ENCODE measurements around the gene S100A2. TPM values are rescaled to one million over a fixed set of nuclear protein-coding genes. Genes with fewer than 3 reads are reported as not detected.
A peak's percentile ranks its signal among the peaks of the same experiment; 100 is the strongest.

The S100A2 gene
- total RNA-seq, 4 donors from 2014 or later = 14.7 TPM; not detected in 3

DNA sequence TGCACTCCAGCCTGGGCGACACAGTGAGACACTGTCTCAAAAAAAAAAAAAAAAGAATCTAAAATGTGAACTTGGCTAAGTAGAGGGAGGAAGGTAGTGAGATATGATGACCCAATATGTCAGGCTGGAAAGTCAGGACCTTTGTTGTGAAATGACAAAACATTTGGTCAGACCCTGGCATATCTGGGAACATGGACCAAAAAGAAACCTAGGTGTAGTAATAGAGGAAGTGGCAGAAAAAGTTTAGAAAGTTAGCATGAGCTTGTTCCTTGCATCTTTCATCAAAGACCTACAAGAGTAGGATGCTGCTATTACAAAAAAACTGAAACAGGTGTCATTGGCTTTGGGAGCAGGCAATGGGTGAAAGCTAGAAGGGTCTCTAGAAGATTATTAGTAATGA lies 9.3 kb downstream of the S100A2 start:
- in situ Hi-C loops (cut with MboI; ENCODE audit: low sequenced_read_pairs in 4 of 4) = no loop called here
- H3K27ac ChIP-seq = no peak overlapping the region
- DNase-seq (no peak), ATAC-seq (no peak)
- H3K9me3 ChIP-seq = no peaks in the 10 kb centered on the region
- no peaks in the 10 kb centered on the region for H3K27me3 ChIP-seq
- no peak overlapping the region for H3K4me3 ChIP-seq
- no peaks in the 10 kb centered on the region for H3K36me3 ChIP-seq
- TF ChIP-seq, protein P1, sequence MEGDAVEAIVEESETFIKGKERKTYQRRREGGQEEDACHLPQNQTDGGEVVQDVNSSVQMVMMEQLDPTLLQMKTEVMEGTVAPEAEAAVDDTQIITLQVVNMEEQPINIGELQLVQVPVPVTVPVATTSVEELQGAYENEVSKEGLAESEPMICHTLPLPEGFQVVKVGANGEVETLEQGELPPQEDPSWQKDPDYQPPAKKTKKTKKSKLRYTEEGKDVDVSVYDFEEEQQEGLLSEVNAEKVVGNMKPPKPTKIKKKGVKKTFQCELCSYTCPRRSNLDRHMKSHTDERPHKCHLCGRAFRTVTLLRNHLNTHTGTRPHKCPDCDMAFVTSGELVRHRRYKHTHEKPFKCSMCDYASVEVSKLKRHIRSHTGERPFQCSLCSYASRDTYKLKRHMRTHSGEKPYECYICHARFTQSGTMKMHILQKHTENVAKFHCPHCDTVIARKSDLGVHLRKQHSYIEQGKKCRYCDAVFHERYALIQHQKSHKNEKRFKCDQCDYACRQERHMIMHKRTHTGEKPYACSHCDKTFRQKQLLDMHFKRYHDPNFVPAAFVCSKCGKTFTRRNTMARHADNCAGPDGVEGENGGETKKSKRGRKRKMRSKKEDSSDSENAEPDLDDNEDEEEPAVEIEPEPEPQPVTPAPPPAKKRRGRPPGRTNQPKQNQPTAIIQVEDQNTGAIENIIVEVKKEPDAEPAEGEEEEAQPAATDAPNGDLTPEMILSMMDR (IDR thresholded peaks at IDR 0.05 in 4 of 5, conservative IDR thresholded peaks at IDR 0.05 in 1 of 5) = no peak
- no peak for TF ChIP-seq POLR2A (IDR thresholded peaks at IDR 0.05)
- intact Hi-C loops (cut with DNase I; ENCODE audit: low total_unique reads) = no loop called here
- peaks cover 0 to 8% of the 10 kb centered on the region in 2 donors for H3K4me1 ChIP-seq

DNA sequence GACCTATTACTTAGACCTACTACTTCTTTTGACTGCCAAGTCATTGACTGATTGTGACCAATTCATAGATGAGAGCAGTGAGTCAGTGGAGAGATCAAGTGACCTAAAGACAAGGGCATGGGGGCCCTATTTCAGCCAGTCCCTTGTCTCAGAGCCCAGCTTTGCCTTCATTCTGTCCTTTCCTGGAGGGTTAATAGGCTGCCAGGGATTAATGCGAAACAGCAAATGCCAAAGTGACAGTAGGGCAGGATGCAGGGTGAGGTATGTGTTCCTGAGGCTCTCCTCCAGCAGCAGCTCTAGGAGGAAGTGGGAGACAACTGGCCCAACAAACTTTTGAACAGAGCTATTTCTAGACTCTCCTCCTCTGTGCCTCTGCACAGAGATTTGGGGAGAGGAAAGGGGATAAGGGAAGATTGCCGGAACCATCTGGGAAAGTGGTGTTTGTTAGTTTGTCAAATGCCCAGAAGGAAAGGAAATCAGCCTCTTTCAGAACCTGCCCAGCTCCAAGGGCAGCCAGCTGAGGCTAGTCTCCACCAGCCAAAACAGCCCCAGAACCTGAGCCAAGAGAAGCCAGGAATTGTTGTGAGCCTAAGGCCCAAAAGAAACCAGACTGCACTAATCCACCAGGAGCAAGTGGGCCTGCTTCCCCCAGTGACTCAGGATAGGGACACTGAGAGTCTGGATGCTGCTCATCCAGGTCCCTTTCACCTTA lies 11.7 kb downstream of the S100A2 start:
- TF ChIP-seq, protein P1 (IDR thresholded peaks at IDR 0.05 in 4 of 5, conservative IDR thresholded peaks at IDR 0.05 in 1 of 5) = no peak
- TF ChIP-seq POLR2A (IDR thresholded peaks at IDR 0.05) = no peak
- in situ Hi-C loops (cut with MboI; ENCODE audit: low sequenced_read_pairs in 4 of 4) (no loop called here), intact Hi-C loops (cut with DNase I; ENCODE audit: low total_unique reads) (no loop called here)
- no peak for ATAC-seq
- no peaks in the 10 kb centered on the region for H3K27me3 ChIP-seq
- no peak overlapping the region for H3K4me3 ChIP-seq
- H3K4me1 ChIP-seq = peaks cover 7 to 19% of the 10 kb centered on the region in 2 donors
- no peak for DNase-seq
- H3K9me3 ChIP-seq = no peaks in the 10 kb centered on the region
- peak overlapping the region in 3 of 4 donors; percentile 21 to 52 (median 22) for H3K27ac ChIP-seq
- H3K36me3 ChIP-seq = no peaks in the 10 kb centered on the region

GRCh38 chr1:153553096-153553495 lies 12.5 kb downstream of the S100A2 start:
- no peak overlapping the region for H3K27ac ChIP-seq
- no peak for ATAC-seq

DNA sequence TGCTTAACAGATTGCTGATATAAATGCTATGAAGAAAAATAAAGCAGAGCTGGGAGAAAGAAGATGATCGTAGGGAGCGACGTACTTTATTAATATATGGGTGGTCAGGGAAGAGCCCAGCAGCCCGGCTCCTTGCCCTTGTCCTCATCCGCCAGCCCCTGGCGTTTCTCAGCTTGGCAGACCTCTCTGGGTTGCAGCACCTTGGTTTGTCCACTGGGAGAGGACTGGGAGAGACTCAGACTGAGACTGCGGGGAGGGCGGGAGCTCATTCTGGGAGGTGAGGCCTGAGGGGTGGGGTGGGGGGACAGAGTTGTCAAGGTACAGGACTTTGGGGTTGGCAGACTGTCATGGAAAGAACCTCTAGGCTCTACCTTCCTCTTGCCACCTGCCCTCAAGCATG lies 13.3 kb downstream of the S100A2 start:
- intact Hi-C loops (cut with DNase I; ENCODE audit: low total_unique reads) = no loop called here
- Histone ChIP-seq H3K27ac (no peak overlapping the region), H3K36me3 (no peaks in the 10 kb centered on the region), H3K27me3 (no peaks in the 10 kb centered on the region), H3K4me3 (no peak overlapping the region), H3K9me3 (no peaks in the 10 kb centered on the region), H3K4me1 (peaks cover 11 to 33% of the 10 kb centered on the region in 2 donors)
- in situ Hi-C loops (cut with MboI; ENCODE audit: low sequenced_read_pairs in 4 of 4) = no loop called here
- TF ChIP-seq, protein P1 (IDR thresholded peaks at IDR 0.05 in 4 of 5, conservative IDR thresholded peaks at IDR 0.05 in 1 of 5) = no peak
- TF ChIP-seq POLR2A (IDR thresholded peaks at IDR 0.05) = no peak
- DNase-seq = no peak
- no peak for ATAC-seq

More at GRCh38 chr1:153553096-153553495, 12.5 kb downstream of the S100A2 start:
- intact Hi-C loops (cut with DNase I; ENCODE audit: low total_unique reads) = no loop called here
- Histone ChIP-seq H3K27me3 (no peaks in the 10 kb centered on the region), H3K4me1 (peaks cover 11 to 27% of the 10 kb centered on the region in 2 donors), H3K36me3 (no peaks in the 10 kb centered on the region), H3K4me3 (no peak overlapping the region), H3K9me3 (no peaks in the 10 kb centered on the region)
- no peak for TF ChIP-seq POLR2A (IDR thresholded peaks at IDR 0.05)
- TF ChIP-seq, protein P1 (IDR thresholded peaks at IDR 0.05 in 4 of 5, conservative IDR thresholded peaks at IDR 0.05 in 1 of 5) = no peak
- in situ Hi-C loops (cut with MboI; ENCODE audit: low sequenced_read_pairs in 4 of 4) = no loop called here
- DNase-seq = no peak
